Tibial artery (tissue), 4 donors: ENCODE results near the gene APOB.

Source experiments
- DNase-seq, 2 donors: peaks; one replicate each; pipeline ENCODE4 v3.0.0-alpha.2; 2019
- H3K27ac ChIP-seq, 2 donors: fragments of 200-600 bp; sonication (generic) in 1 of 2; 1 replicate in 1 of 2; 2 replicates in 1 of 2; pipeline ENCODE4 v1.5.1; 2018 to 2019; ENCODE audit warnings: mild to moderate bottlenecking in 1 of 2
- H3K27me3 ChIP-seq, 2 donors: fragments of 200-600 bp; sonication (generic) in 1 of 2; one replicate each; pipeline versions ENCODE4 v1.5.1 to v1.6.0; 2016 to 2019
- H3K36me3 ChIP-seq, 3 donors: fragments of 200-600 bp; sonication (generic) in 2 of 3; one replicate each; pipeline ENCODE4 v1.5.1; 2016 to 2019; ENCODE audit warnings: mild to moderate bottlenecking in 2 of 3
- H3K4me1 ChIP-seq, 4 donors: fragments of 200-600 bp; sonication (generic) in 2 of 4; 1 replicate in 3 of 4; 2 replicates in 1 of 4; pipeline ENCODE4 v1.5.1; 2016 to 2019
- H3K4me3 ChIP-seq, 2 donors: fragments of 200-600 bp; sonication (generic) in 1 of 2; 1 replicate in 1 of 2; 2 replicates in 1 of 2; pipeline ENCODE4 v1.5.1; 2018 to 2019; ENCODE audit warnings: mild to moderate bottlenecking in 2 of 2
- H3K9me3 ChIP-seq, 3 donors: fragments of 200-600 bp; sonication (generic) in 1 of 3; one replicate each; pipeline ENCODE4 v1.5.1; 2016 to 2019
- CTCF ChIP-seq, 2 experiments: fragments of 200-600 bp in 1 of 2; fragments of 450-650 bp in 1 of 2; IDR thresholded peaks; one replicate each; pipeline ENCODE4 v1.5.1; 2017 to 2019; ENCODE audit warnings: antibody characterized with exemption in 2 of 2, mild to moderate bottlenecking in 1 of 2, moderate library complexity in 1 of 2
- intact Hi-C: fragments of 100-400 bp; cut with DNase I; formaldehyde crosslinking; loops from one replicate; pipeline ENCODE4 v1.15.0; 2023; ENCODE audit warnings: low total_unique reads

APOB gene

GRCh38 chr2:20983844-20984243 is 60.0 kb downstream of the APOB start:
- Histone ChIP-seq H3K4me3 (no peak overlapping the region), H3K36me3 (no peaks in the 10 kb centered on the region), H3K27ac (peak overlapping the region; percentile 58 to 71), H3K27me3 (no peaks in the 10 kb centered on the region), H3K9me3 (no peaks in the 10 kb centered on the region), H3K4me1 (peaks cover 0 to 76% (median 41%) of the 10 kb centered on the region in 4 donors)
- intact Hi-C loops, result no loop called here
- no peak for DNase-seq
- no peak for TF ChIP-seq CTCF (IDR thresholded peaks at IDR 0.05)

- no peak for TF ChIP-seq CTCF (IDR thresholded peaks at IDR 0.05)
- Histone ChIP-seq H3K4me3 (no peak overlapping the region), H3K4me1 (peaks cover 0 to 72% (median 41%) of the 10 kb centered on the region in 4 donors), H3K27ac (peak overlapping the region; percentile 58 to 71), H3K9me3 (no peaks in the 10 kb centered on the region), H3K27me3 (no peaks in the 10 kb centered on the region), H3K36me3 (no peaks in the 10 kb centered on the region)
- intact Hi-C loops, result no loop called here
- no peak for DNase-seq
Observed at GRCh38 chr2:20982861-20983260, 61.0 kb downstream of the APOB start.

GRCh38 chr2:20977520-20978180 is 66.2 kb downstream of the APOB start:
- no peak for TF ChIP-seq CTCF (IDR thresholded peaks at IDR 0.05)
- Histone ChIP-seq H3K27ac (peak overlapping the region; percentile 18 to 34), H3K9me3 (no peaks in the 10 kb centered on the region), H3K4me1 (peaks cover 4 to 72% (median 41%) of the 10 kb centered on the region in 4 donors), H3K4me3 (no peak overlapping the region), H3K36me3 (no peaks in the 10 kb centered on the region), H3K27me3 (no peaks in the 10 kb centered on the region)
- DNase-seq, result peak in 1 of 2 donors; percentile 67
- intact Hi-C loops, result no loop called here

- no peaks in the 10 kb centered on the region for H3K36me3 ChIP-seq
- H3K4me1 ChIP-seq, result peaks cover 4 to 69% (median 41%) of the 10 kb centered on the region in 4 donors
- H3K27ac ChIP-seq, result peak overlapping the region; percentile 18 to 82
- no peak for TF ChIP-seq CTCF (IDR thresholded peaks at IDR 0.05)
- no peaks in the 10 kb centered on the region for H3K27me3 ChIP-seq
- H3K4me3 ChIP-seq, result no peak overlapping the region
- intact Hi-C loops, result no loop called here
- no peaks in the 10 kb centered on the region for H3K9me3 ChIP-seq
- DNase-seq, result peak; percentile 47 to 72
Observed at GRCh38 chr2:20976527-20976926, 67.3 kb downstream of the APOB start.

- H3K9me3 ChIP-seq, result no peaks in the 10 kb centered on the region
- no peaks in the 10 kb centered on the region for H3K36me3 ChIP-seq
- H3K4me3 ChIP-seq, result no peak overlapping the region
- no peaks in the 10 kb centered on the region for H3K27me3 ChIP-seq
- intact Hi-C loops, result no loop called here
- no peak for TF ChIP-seq CTCF (IDR thresholded peaks at IDR 0.05)
- peaks cover 4 to 73% (median 41%) of the 10 kb centered on the region in 4 donors for H3K4me1 ChIP-seq
- peak overlapping the region; percentile 80 to 82 for H3K27ac ChIP-seq
- no peak for DNase-seq
Observed at GRCh38 chr2:20972792-20973565, 70.9 kb downstream of the APOB start.
